Fibroblast of lung (primary cell): Measurements from ENCODE around the gene UBE2S.

Experiments used
- CTCF ChIP-seq, 2 donors: IDR thresholded peaks in 1 of 2; conservative IDR thresholded peaks in 1 of 2; 1 replicate in 1 of 2; 2 replicates in 1 of 2; pipeline ENCODE4 v1.5.1; 2011 to 2012; ENCODE audit warnings: low read length in 2 of 2, control low read depth in 1 of 2, inconsistent platforms in 1 of 2, low read depth in 1 of 2, mild to moderate bottlenecking in 1 of 2
- EZH2 ChIP-seq: IDR thresholded peaks from 2 replicates; pipeline ENCODE4 v1.5.1; 2012; ENCODE audit warnings: low read length, control low read depth, mild to moderate bottlenecking; ENCODE audit errors: missing control alignments

GRCh38 chr19:55387736-55388497 lies 19.7 kb downstream of the UBE2S start:
- TF ChIP-seq CTCF (conservative IDR thresholded peaks at IDR 0.05 in 1 of 2, IDR thresholded peaks at IDR 0.05 in 1 of 2; ENCODE audit: low read depth in 1 of 2, low read length in 2 of 2) (no peak), EZH2 (no peak)
